HG03135 (cell line): ENCODE results near the gene MME.

ENCODE experiments used
- ATAC-seq: cut with Tn5 transposase; IDR thresholded peaks from one replicate; pipeline ENCODE4 v1.9.1; 2021; ENCODE audit warnings: mild to moderate bottlenecking, moderate library complexity; ENCODE audit not compliant: unreplicated experiment

MME gene

GRCh38 chr3:155230382-155230781, 150.3 kb downstream of the MME start:
- ATAC-seq: no peak

GRCh38 chr3:155231792-155232191, 151.7 kb downstream of the MME start:
- no peak for ATAC-seq

- no peak for ATAC-seq
These were observed 152.5 kb downstream of the MME start for GRCh38 chr3:155232605-155233004.

- no peak for ATAC-seq
These were observed 153.1 kb downstream of the MME start for GRCh38 chr3:155233213-155233612.
